Psoas muscle (tissue), 8 donors: Measurements from ENCODE around the gene SGPL1. TPM values are rescaled to one million over a fixed set of nuclear protein-coding genes. Genes with fewer than 3 reads are reported as not detected.

ENCODE experiments used
- ATAC-seq, 4 donors: fragments of 200-7000 bp; cut with Tn5 transposase; one replicate each; pipeline ENCODE4 v1.9.1; 2020; ENCODE audit warnings: moderate library complexity in 3 of 4, mild to moderate bottlenecking in 2 of 4
- DNase-seq, 2 donors: peaks; one replicate each; pipeline ENCODE4 v3.0.0-alpha.2; 2020
- H3K27ac ChIP-seq: fragments of 200-600 bp; one replicate; pipeline ENCODE4 v1.8.0; 2022
- H3K27me3 ChIP-seq, 3 donors: fragments of 200-600 bp in 1 of 3; one replicate each; pipeline versions ENCODE4 v1.6.1 to v1.8.0; 2013 to 2022; ENCODE audit warnings: low read length in 2 of 3, mild to moderate bottlenecking in 2 of 3, moderate library complexity in 1 of 3; ENCODE audit not compliant: insufficient read depth in 3 of 3
- H3K36me3 ChIP-seq, 2 donors: fragments of 200-600 bp in 1 of 2; one replicate each; pipeline versions ENCODE4 v1.6.1 to v1.8.0; 2013 to 2022; ENCODE audit warnings: low read depth in 1 of 2, mild to moderate bottlenecking in 1 of 2, moderate library complexity in 1 of 2; ENCODE audit not compliant: insufficient read depth in 1 of 2
- H3K4me1 ChIP-seq: fragments of 200-600 bp; one replicate; pipeline ENCODE4 v1.8.0; 2022
- H3K4me3 ChIP-seq: fragments of 200-600 bp; one replicate; pipeline ENCODE4 v1.8.0; 2022; ENCODE audit warnings: mild to moderate bottlenecking
- H3K9me3 ChIP-seq: fragments of 200-600 bp; one replicate; pipeline ENCODE4 v1.8.0; 2022
- CTCF ChIP-seq: fragments of 200-600 bp; IDR thresholded peaks from one replicate; pipeline ENCODE4 v1.8.0; 2022; ENCODE audit warnings: antibody characterized with exemption
- WGBS, 3 donors: extraction: QIAGEN DNeasy Blood & Tissue Kit; methylation state at CpG; one replicate each; pipeline versions ENCODE4 v1.1.6 to v1.1.7; 2013; 5-methylcytosine and 5-hydroxymethylcytosine counted together
- intact Hi-C, 2 donors: fragments of 100-400 bp; cut with DNase I; formaldehyde crosslinking; loops; one replicate each; pipeline versions ENCODE4 v1.11.0 to v1.14.2; 2022
- polyA plus RNA-seq, 3 donors: library from polyadenylated mRNA; stranded (reverse); fragments of 200-250 nt; gene quantifications; one replicate each; pipeline ENCODE4 v1.2.3, GENCODE V29; 2013
- total RNA-seq, 4 donors: library from RNA; stranded (reverse); fragmentation: NEBNext Ultra II Directional in 2 of 4; extraction: Animal tissue kit (Norgen Biotek cat#: 25700) in 2 of 4; gene quantifications; one replicate each; pipeline versions ENCODE4 v1.2.1 to v1.2.4, GENCODE V29; 2021 to 2023
- donor health status: healthy with polysubstance abuse.
- donor health status: DM: no; HTN: no; CAD: no; lungs with moderate emphysema.
- donor health status: Bipolar disorder and iron deficiency.
- donor health status: healthy.
- donor health status: DM: yes; HTN: yes; CAD: no.
- donor health status: DM: no; HTN: no; CAD: no.
- donor health status: DM: no; HTN: no; CAD: no.
- donor health status: DM: yes; HTN: yes; CAD: no.

SGPL1 gene
- total and polyA plus RNA-seq, 7 donors = 3.7 to 15.1 (median 9.5) TPM

GRCh38 chr10:70809011-70809611 lies 6.6 kb upstream of the SGPL1 start:
- no peak overlapping the region for H3K4me3 ChIP-seq
- no peak for ATAC-seq
- H3K27ac ChIP-seq = no peak overlapping the region
- WGBS, 3 donors = 85 to 87% (median 86%) methylated on average over 6 of the region's 6 CpGs
- H3K4me1 ChIP-seq = no peaks in the 10 kb centered on the region
- no peaks in the 10 kb centered on the region for H3K27me3 ChIP-seq
- intact Hi-C loops = no loop called here
- TF ChIP-seq CTCF = no peak
- no peaks in the 10 kb centered on the region for H3K36me3 ChIP-seq
- no peak for DNase-seq
- no peaks in the 10 kb centered on the region for H3K9me3 ChIP-seq

- H3K36me3 ChIP-seq = no peaks in the 10 kb centered on the region
- 89 to 95% (median 92%) methylated on average over 2 of the region's 2 CpGs for WGBS, 3 donors
- ATAC-seq (no peak), DNase-seq (no peak)
- no peaks in the 10 kb centered on the region for H3K4me1 ChIP-seq
- intact Hi-C loops = no loop called here
- H3K9me3 ChIP-seq = no peaks in the 10 kb centered on the region
- H3K27me3 ChIP-seq = no peaks in the 10 kb centered on the region
- no peak overlapping the region for H3K27ac ChIP-seq
- TF ChIP-seq CTCF = no peak
- no peak overlapping the region for H3K4me3 ChIP-seq
Measured at GRCh38 chr10:70809726-70810125, 6.0 kb upstream of the SGPL1 start.

- H3K9me3 ChIP-seq = no peaks in the 10 kb centered on the region
- no peaks in the 10 kb centered on the region for H3K36me3 ChIP-seq
- WGBS, 3 donors = 0 to 44% (median 42%) methylated on average over 1 of the region's 1 CpG
- H3K27ac ChIP-seq = no peak overlapping the region
- intact Hi-C loops = no loop called here
- H3K27me3 ChIP-seq = no peaks in the 10 kb centered on the region
- no peaks in the 10 kb centered on the region for H3K4me1 ChIP-seq
- TF ChIP-seq CTCF = no peak
- no peak overlapping the region for H3K4me3 ChIP-seq
- DNase-seq = no peak
- no peak for ATAC-seq
Measured at GRCh38 chr10:70810967-70811366, 4.8 kb upstream of the SGPL1 start.

- TF ChIP-seq CTCF = no peak
- no peak overlapping the region for H3K4me3 ChIP-seq
- WGBS, 3 donors = 70 to 76% (median 75%) methylated on average over 3 of the region's 3 CpGs
- H3K27me3 ChIP-seq = no peaks in the 10 kb centered on the region
- DNase-seq (no peak), ATAC-seq (no peak)
- H3K4me1 ChIP-seq = peaks cover 3% of the 10 kb centered on the region
- intact Hi-C loops = no loop called here
- H3K27ac ChIP-seq = no peak overlapping the region
- H3K36me3 ChIP-seq = no peaks in the 10 kb centered on the region
- H3K9me3 ChIP-seq = no peaks in the 10 kb centered on the region
Measured at GRCh38 chr10:70811881-70812280, 3.9 kb upstream of the SGPL1 start.

GRCh38 chr10:70812814-70813213 lies 2.9 kb upstream of the SGPL1 start:
- no peak for TF ChIP-seq CTCF
- H3K4me1 ChIP-seq = peaks cover 8% of the 10 kb centered on the region
- DNase-seq = no peak
- H3K27ac ChIP-seq = no peak overlapping the region
- WGBS, 3 donors = 96 to 98% (median 96%) methylated on average over 4 of the region's 4 CpGs
- H3K36me3 ChIP-seq = peaks cover 0 to 8% of the 10 kb centered on the region in 2 donors
- no peaks in the 10 kb centered on the region for H3K9me3 ChIP-seq
- H3K4me3 ChIP-seq = no peak overlapping the region
- no peak for ATAC-seq
- no peaks in the 10 kb centered on the region for H3K27me3 ChIP-seq
- intact Hi-C loops = no loop called here
